ENCODE measurements around the gene DDHD1. TPM values are rescaled to one million over a fixed set of nuclear protein-coding genes. Genes with fewer than 3 reads are reported as not detected.

The DDHD1 gene
- polyA plus RNA-seq, 1 of the 3 experiments (the other 2 are of a cell fraction): 1.9 TPM

DNA sequence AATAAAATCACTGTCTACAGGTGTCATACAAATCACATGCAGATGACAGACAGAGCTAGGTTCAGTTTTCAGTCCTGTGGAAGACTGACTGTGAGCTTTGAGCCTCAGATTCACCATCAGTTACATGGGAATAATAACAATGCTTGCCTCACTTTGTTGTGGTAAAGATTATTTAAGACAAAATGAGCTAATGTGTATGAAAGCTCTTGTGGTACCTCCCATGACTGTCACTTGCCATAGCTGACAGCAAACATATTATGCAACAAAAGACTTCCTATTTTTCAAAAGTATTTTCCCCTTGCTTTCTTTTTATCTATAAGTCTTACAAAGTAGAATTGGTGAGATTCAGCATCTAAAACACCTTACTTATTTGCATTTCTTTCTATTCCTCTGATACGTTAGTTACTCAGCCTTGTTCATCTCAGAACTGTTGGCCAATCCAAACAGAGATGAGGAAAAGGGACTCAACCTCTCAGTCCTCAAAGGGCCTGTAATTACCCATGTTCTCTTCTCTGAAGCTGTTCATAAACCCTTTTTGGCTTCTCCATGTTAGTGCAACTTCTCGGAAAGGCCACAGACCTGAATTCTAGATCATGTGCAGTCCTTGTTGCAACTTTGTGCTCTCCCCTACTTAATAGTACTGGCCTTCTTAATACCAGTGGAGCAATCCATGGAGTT, 8.8 kb upstream of the DDHD1 start:
- Histone ChIP-seq H3K4me2 (no peak overlapping the region), H4K20me1 (ENCODE audit: insufficient read depth) (no peaks in the 10 kb centered on the region), H3K9me2 (no peaks in the 10 kb centered on the region), H3K9ac (no peak overlapping the region), H3K36me3 (replicated peaks in 1 of 2; ENCODE audit: control insufficient read depth in 1 of 2, insufficient read depth in 2 of 2, low read length in 1 of 2) (no peaks in the 10 kb centered on the region), H3K79me2 (ENCODE audit: insufficient read depth) (no peaks in the 10 kb centered on the region), H3K9me3 (no peaks in the 10 kb centered on the region), H3K4me1 (ENCODE audit: control insufficient read depth in 1 of 2, insufficient read depth in 2 of 2, low read depth in 1 of 2, low read length in 1 of 2) (no peaks in the 10 kb centered on the region), H2AFZ (ENCODE audit: low read depth) (no peak overlapping the region), H3K27me3 (ENCODE audit: insufficient read depth) (no peaks in the 10 kb centered on the region), H3F3A (replicated peaks; ENCODE audit: insufficient read depth) (no peaks in the 10 kb centered on the region), H3K4me3 (ENCODE audit: low read depth in 2 of 2, low read length in 1 of 2) (no peak overlapping the region), H3K27ac (ENCODE audit: low read depth in 2 of 2, low read length in 1 of 2) (no peak overlapping the region)
- 92% methylated on average over 2 of the region's 2 CpGs for WGBS (ENCODE audit: low lambda C conversion rate)
- ChIA-PET POLR2A (interaction anchor here (1.4 kb wide), 1 partner anchor 9 kb away, joined by 7 read pairs; the partner anchor contains the start of gene DDHD1), CTCF (interaction anchor here (1.2 kb wide), 1 partner anchor 56 kb away, joined by 3 read pairs; no protein-coding TSS in a partner anchor)
- no peak for TF ChIP-seq MXI1 (IDR thresholded peaks at IDR 0.05; ENCODE audit: low read depth, low read length)
- TF ChIP-seq, protein P1, sequence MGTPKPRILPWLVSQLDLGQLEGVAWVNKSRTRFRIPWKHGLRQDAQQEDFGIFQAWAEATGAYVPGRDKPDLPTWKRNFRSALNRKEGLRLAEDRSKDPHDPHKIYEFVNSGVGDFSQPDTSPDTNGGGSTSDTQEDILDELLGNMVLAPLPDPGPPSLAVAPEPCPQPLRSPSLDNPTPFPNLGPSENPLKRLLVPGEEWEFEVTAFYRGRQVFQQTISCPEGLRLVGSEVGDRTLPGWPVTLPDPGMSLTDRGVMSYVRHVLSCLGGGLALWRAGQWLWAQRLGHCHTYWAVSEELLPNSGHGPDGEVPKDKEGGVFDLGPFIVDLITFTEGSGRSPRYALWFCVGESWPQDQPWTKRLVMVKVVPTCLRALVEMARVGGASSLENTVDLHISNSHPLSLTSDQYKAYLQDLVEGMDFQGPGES (IDR thresholded peaks at IDR 0.05; ENCODE audit: low read depth, low read length): no peak
- TF ChIP-seq RXRA (IDR thresholded peaks at IDR 0.05; ENCODE audit: borderline replicate concordance, low read depth): no peak
- TF ChIP-seq, protein P2, sequence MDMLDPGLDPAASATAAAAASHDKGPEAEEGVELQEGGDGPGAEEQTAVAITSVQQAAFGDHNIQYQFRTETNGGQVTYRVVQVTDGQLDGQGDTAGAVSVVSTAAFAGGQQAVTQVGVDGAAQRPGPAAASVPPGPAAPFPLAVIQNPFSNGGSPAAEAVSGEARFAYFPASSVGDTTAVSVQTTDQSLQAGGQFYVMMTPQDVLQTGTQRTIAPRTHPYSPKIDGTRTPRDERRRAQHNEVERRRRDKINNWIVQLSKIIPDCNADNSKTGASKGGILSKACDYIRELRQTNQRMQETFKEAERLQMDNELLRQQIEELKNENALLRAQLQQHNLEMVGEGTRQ (IDR thresholded peaks at IDR 0.05; ENCODE audit: borderline replicate concordance, low read depth, low read length): no peak
- no peak for TF ChIP-seq YY1 (IDR thresholded peaks at IDR 0.05; ENCODE audit: low read depth)
- no peak for TF ChIP-seq TAF1 (IDR thresholded peaks at IDR 0.05; ENCODE audit: borderline replicate concordance, low read depth, low read length)
- no peak for TF ChIP-seq RFX5 (IDR thresholded peaks at IDR 0.05; ENCODE audit: low read length)
- no peak for TF ChIP-seq JUND (IDR thresholded peaks at IDR 0.05)
- TF ChIP-seq RCOR1 (IDR thresholded peaks at IDR 0.05; ENCODE audit: low read length): no peak
- DNase-seq: no peak

DNA sequence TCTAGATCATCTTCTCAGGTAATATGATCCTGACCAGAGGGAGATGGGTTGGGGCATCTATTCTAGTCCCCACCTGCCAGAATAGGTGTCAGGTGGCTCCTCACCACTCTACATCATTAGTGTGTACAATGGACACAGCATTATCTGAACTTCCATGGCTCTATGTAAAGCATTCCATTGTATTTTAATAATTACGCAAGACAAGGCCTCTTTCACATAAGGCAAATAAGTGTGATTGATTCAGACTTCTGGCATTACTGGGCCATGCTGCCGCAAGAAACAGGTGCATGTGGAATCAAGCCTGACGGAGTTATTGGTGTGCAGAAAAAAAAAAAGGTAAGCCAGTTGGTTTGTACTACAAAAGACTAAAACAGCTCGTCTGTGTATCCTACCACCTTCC, 3.1 kb upstream of the DDHD1 start:
- H3K27ac ChIP-seq (ENCODE audit: low read depth in 2 of 2, low read length in 1 of 2): no peak overlapping the region
- peaks cover 5% of the 10 kb centered on the region for H3K79me2 ChIP-seq (ENCODE audit: insufficient read depth)
- no peak overlapping the region for H2AFZ ChIP-seq (ENCODE audit: low read depth)
- no peaks in the 10 kb centered on the region for H3K9me3 ChIP-seq
- DNase-seq: no peak
- H3K36me3 ChIP-seq (replicated peaks in 1 of 2; ENCODE audit: control insufficient read depth in 1 of 2, insufficient read depth in 2 of 2, low read length in 1 of 2): no peaks in the 10 kb centered on the region
- no peaks in the 10 kb centered on the region for H3K27me3 ChIP-seq (ENCODE audit: insufficient read depth)
- WGBS (ENCODE audit: low lambda C conversion rate): 78% methylated on average over 4 of the region's 4 CpGs
- no peak overlapping the region for H3K9ac ChIP-seq
- H3K4me3 ChIP-seq (ENCODE audit: low read depth in 2 of 2, low read length in 1 of 2): no peak overlapping the region
- no peaks in the 10 kb centered on the region for H3K9me2 ChIP-seq
- H3F3A ChIP-seq (replicated peaks; ENCODE audit: insufficient read depth): peaks cover 7% of the 10 kb centered on the region
- peaks cover 0 to 8% of the 10 kb centered on the region in 2 experiments; a peak in 2 of 4 replicates for H3K4me1 ChIP-seq (ENCODE audit: control insufficient read depth in 1 of 2, insufficient read depth in 2 of 2, low read depth in 1 of 2, low read length in 1 of 2)
- no peaks in the 10 kb centered on the region; the same call in 1 of the 2 replicates for H4K20me1 ChIP-seq (ENCODE audit: insufficient read depth)
- CTCF ChIA-PET: no interaction called here
- H3K4me2 ChIP-seq: no peak overlapping the region
- POLR2A ChIA-PET: interaction anchor here (0.6 kb wide), 1 partner anchor 1501 kb away, joined by 3 read pairs; no protein-coding TSS in a partner anchor
- TF ChIP-seq, protein P3, sequence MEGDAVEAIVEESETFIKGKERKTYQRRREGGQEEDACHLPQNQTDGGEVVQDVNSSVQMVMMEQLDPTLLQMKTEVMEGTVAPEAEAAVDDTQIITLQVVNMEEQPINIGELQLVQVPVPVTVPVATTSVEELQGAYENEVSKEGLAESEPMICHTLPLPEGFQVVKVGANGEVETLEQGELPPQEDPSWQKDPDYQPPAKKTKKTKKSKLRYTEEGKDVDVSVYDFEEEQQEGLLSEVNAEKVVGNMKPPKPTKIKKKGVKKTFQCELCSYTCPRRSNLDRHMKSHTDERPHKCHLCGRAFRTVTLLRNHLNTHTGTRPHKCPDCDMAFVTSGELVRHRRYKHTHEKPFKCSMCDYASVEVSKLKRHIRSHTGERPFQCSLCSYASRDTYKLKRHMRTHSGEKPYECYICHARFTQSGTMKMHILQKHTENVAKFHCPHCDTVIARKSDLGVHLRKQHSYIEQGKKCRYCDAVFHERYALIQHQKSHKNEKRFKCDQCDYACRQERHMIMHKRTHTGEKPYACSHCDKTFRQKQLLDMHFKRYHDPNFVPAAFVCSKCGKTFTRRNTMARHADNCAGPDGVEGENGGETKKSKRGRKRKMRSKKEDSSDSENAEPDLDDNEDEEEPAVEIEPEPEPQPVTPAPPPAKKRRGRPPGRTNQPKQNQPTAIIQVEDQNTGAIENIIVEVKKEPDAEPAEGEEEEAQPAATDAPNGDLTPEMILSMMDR (IDR thresholded peaks at IDR 0.05): no peak
- TF ChIP-seq RXRA (IDR thresholded peaks at IDR 0.05; ENCODE audit: borderline replicate concordance, low read depth): no peak
- TF ChIP-seq YY1 (IDR thresholded peaks at IDR 0.05; ENCODE audit: low read depth): no peak
- TF ChIP-seq, protein P4, sequence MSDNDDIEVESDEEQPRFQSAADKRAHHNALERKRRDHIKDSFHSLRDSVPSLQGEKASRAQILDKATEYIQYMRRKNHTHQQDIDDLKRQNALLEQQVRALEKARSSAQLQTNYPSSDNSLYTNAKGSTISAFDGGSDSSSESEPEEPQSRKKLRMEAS (IDR thresholded peaks at IDR 0.05; ENCODE audit: low read depth): no peak
- TF ChIP-seq RFX5 (IDR thresholded peaks at IDR 0.05; ENCODE audit: low read length): no peak
- no peak for TF ChIP-seq POLR2AphosphoS5 (IDR thresholded peaks at IDR 0.05; ENCODE audit: low read depth, low read length)
- no peak for TF ChIP-seq GABPA (IDR thresholded peaks at IDR 0.05; ENCODE audit: low read depth)
- TF ChIP-seq SIN3A (IDR thresholded peaks at IDR 0.05; ENCODE audit: borderline replicate concordance, low read depth, low read length): no peak
- TF ChIP-seq, protein P5, sequence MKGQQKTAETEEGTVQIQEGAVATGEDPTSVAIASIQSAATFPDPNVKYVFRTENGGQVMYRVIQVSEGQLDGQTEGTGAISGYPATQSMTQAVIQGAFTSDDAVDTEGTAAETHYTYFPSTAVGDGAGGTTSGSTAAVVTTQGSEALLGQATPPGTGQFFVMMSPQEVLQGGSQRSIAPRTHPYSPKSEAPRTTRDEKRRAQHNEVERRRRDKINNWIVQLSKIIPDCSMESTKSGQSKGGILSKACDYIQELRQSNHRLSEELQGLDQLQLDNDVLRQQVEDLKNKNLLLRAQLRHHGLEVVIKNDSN (IDR thresholded peaks at IDR 0.05; ENCODE audit: borderline replicate concordance, low read depth): no peak
- TF ChIP-seq MEF2A (IDR thresholded peaks at IDR 0.05; ENCODE audit: borderline replicate concordance, low read depth): no peak
- TF ChIP-seq, protein P1 (IDR thresholded peaks at IDR 0.05; ENCODE audit: low read depth, low read length): no peak
- TF ChIP-seq NRF1 (IDR thresholded peaks at IDR 0.05; ENCODE audit: low read depth, low read length): no peak
- no peak for TF ChIP-seq ELF1 (IDR thresholded peaks at IDR 0.05)
- TF ChIP-seq EP300 (IDR thresholded peaks at IDR 0.05; ENCODE audit: borderline replicate concordance in 1 of 2, low read depth in 1 of 2, low read length in 1 of 2): no peak

All from SK-N-SH (cell line).